ENCODE results near the gene EFHC1.

DNA sequence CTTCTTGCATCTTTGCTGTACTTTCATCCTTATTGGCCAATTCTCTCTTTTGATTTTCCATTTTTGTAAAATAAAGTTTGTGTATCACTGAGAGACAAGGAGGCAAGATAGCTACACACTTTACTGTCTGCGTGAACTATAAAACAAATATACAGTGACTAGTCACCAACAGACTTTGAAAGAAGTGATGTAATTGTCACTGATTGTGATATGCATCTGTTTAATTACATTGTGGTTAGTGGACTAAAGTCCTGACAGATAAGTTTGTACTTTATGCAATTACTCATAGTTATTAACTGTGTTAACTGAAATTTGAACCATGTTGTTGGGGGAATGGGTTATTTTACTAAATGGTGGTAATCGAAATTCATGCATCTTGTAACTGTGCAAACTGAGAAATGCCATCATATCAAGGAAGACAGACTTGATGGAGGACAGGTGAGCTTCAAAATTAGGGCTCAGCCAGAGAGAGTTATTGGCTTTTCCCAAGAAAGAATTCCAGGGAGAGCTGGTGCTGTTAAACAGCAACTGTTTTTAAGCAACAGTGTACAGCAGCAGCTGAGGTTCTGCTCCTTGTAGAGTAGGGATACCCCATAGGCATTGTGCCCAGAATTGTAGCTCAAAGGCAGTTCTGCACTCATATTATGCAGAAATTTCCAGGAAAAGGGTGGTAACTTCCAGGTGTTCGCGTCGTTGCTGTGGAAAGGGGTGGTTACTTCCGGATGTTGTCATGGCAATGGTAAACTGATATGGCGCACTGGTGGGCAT, 62.9 kb downstream of the EFHC1 start:
- TF ChIP-seq, protein P1, sequence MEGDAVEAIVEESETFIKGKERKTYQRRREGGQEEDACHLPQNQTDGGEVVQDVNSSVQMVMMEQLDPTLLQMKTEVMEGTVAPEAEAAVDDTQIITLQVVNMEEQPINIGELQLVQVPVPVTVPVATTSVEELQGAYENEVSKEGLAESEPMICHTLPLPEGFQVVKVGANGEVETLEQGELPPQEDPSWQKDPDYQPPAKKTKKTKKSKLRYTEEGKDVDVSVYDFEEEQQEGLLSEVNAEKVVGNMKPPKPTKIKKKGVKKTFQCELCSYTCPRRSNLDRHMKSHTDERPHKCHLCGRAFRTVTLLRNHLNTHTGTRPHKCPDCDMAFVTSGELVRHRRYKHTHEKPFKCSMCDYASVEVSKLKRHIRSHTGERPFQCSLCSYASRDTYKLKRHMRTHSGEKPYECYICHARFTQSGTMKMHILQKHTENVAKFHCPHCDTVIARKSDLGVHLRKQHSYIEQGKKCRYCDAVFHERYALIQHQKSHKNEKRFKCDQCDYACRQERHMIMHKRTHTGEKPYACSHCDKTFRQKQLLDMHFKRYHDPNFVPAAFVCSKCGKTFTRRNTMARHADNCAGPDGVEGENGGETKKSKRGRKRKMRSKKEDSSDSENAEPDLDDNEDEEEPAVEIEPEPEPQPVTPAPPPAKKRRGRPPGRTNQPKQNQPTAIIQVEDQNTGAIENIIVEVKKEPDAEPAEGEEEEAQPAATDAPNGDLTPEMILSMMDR (conservative IDR thresholded peaks at IDR 0.05 in 1 of 2, IDR thresholded peaks at IDR 0.05 in 1 of 2; ENCODE audit: extremely low read depth in 1 of 2, insufficient read depth in 1 of 2, low read depth in 1 of 2, low read length in 2 of 2): no peak
- TF ChIP-seq EZH2 (IDR thresholded peaks at IDR 0.05; ENCODE audit: borderline replicate concordance, low read length): no peak

Data from mammary epithelial cell (primary cell).